Esophagus mucosa (tissue), 1 donor: ENCODE measurements around the gene JAML. TPM values are rescaled to one million over a fixed set of nuclear protein-coding genes. Genes with fewer than 3 reads are reported as not detected.

Experiments
- ATAC-seq: fragments of 200-7000 bp; cut with Tn5 transposase; one replicate; pipeline ENCODE4 v1.9.1; 2020
- total RNA-seq: library from RNA; stranded (reverse); gene quantifications from one replicate; pipeline ENCODE4 v1.2.4, GENCODE V29; 2023
- donor health status: DM: yes; HTN: yes; CAD: no.

The JAML gene
- total RNA-seq, 1 donor from 2014 or later: 2.7 TPM

- ATAC-seq: no peak
These were observed 14.8 kb upstream of the JAML start for GRCh38 chr11:118239509-118240205.

GRCh38 chr11:118238929-118239328, 14.1 kb upstream of the JAML start:
- peak; percentile 7 for ATAC-seq

GRCh38 chr11:118238421-118238820, 13.6 kb upstream of the JAML start:
- peak; percentile 60 for ATAC-seq

- ATAC-seq: no peak
These were observed 11.4 kb upstream of the JAML start for GRCh38 chr11:118236170-118236569.

GRCh38 chr11:118234833-118235232, 10.0 kb upstream of the JAML start:
- no peak for ATAC-seq

GRCh38 chr11:118233850-118234249, 9.0 kb upstream of the JAML start:
- no peak for ATAC-seq

- peak; percentile 92 for ATAC-seq
These were observed 8.6 kb upstream of the JAML start for GRCh38 chr11:118233377-118233776.

- ATAC-seq: peak; percentile 65
These were observed 7.8 kb upstream of the JAML start for GRCh38 chr11:118232659-118233058.

- no peak for ATAC-seq
These were observed 6.7 kb upstream of the JAML start for GRCh38 chr11:118231461-118231860.

- no peak for ATAC-seq
These were observed 5.3 kb upstream of the JAML start for GRCh38 chr11:118230088-118230487.

GRCh38 chr11:118229274-118229847, 4.5 kb upstream of the JAML start:
- peak; percentile 40 for ATAC-seq

- ATAC-seq: peak; percentile 11
These were observed 3.3 kb upstream of the JAML start for GRCh38 chr11:118227865-118228785.

- ATAC-seq: no peak
These were observed 2.0 kb upstream of the JAML start for GRCh38 chr11:118226781-118227180.

GRCh38 chr11:118226296-118226695, 1.5 kb upstream of the JAML start:
- ATAC-seq: no peak

GRCh38 chr11:118223992-118224391, 819 bp downstream of the JAML start:
- ATAC-seq: no peak

GRCh38 chr11:118223570-118223969, 1.2 kb downstream of the JAML start:
- ATAC-seq: no peak

- ATAC-seq: no peak
These were observed 2.4 kb downstream of the JAML start for GRCh38 chr11:118222437-118222836.

- no peak for ATAC-seq
These were observed 3.4 kb downstream of the JAML start for GRCh38 chr11:118221419-118221818.

- no peak for ATAC-seq
These were observed 5.1 kb downstream of the JAML start for GRCh38 chr11:118219732-118220131.

GRCh38 chr11:118219244-118219643, 5.6 kb downstream of the JAML start:
- ATAC-seq: no peak

GRCh38 chr11:118217575-118217974, 7.2 kb downstream of the JAML start:
- no peak for ATAC-seq

GRCh38 chr11:118216621-118217481, 8.0 kb downstream of the JAML start:
- no peak for ATAC-seq
